HG03432 (cell line): ENCODE results near the gene EYA4.

ENCODE experiments used
- ATAC-seq: cut with Tn5 transposase; IDR thresholded peaks from one replicate; pipeline ENCODE4 v1.9.1; 2021; ENCODE audit warnings: mild to moderate bottlenecking, moderate library complexity; ENCODE audit not compliant: unreplicated experiment

EYA4 gene

DNA sequence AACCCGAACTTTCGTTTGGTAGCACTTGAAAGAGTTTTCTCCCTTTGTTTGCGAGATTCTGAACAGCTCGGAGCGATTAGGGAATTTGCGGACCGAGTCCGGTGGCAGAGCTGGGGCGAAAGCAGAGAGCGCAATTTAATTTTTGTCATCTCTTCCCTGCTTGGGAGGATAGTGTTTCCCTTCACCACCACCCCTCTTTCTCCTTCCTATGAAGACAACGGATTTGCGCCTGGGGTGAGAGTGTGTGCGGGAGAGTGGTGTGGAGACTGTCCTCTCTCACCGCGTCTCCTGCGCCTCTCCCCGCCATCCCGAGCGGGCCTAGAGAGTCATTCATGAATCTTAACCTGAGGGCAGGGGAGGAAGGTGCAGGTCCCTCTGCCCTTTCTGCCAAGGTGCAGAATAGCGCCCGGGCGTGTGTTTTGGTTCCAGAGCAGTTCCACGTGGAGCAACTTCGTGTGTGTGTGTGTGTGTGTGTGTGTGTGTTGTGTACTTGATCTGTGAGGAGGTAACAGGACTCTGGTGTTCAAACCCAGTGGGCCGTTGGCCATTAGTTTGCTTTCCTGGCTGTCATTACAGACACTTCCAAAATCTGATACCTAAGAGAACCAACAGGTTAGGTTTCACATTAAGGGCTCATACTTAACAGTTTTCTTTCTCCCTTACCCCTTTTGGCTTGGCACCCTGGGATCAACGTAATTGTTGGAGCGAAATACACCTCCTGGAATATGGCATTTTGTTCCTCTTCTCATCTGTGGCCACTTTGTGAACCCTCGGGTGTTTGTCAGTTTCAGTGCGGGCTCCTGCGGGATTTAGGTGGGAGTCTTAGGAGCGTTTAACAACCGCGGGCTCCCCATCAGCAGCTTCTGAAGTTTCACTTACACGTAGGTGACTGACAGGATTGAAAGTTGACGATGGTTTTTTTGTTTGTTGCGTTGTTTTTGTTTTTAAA, 1.8 kb downstream of the EYA4 start:
- no peak for ATAC-seq

DNA sequence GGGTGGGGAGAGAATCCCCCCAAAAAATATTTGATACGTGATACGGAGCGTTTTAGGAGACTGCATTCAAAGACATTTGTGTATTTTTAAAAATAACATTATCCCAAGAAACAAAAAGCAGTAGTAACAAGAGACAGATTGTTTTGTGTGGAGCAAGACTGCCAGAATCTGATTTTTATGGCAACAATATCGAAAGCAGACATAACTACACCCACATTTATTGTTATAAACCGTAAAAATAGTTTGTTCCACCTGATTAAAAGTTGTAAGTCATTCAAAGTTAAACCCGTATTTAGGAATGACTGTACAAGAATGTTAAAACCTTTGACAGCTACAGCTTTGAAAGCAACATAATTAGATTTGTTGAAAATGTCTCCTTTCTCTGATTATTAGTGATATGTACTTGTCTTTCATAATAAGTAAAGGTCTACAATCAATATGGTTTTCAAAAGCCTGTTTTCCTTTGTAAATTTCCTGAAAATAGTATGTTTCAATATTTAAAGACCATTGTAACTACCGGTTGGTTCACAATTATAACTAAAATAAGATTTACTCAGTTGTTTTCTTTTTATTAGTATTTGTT, 2.7 kb downstream of the EYA4 start:
- no peak for ATAC-seq

DNA sequence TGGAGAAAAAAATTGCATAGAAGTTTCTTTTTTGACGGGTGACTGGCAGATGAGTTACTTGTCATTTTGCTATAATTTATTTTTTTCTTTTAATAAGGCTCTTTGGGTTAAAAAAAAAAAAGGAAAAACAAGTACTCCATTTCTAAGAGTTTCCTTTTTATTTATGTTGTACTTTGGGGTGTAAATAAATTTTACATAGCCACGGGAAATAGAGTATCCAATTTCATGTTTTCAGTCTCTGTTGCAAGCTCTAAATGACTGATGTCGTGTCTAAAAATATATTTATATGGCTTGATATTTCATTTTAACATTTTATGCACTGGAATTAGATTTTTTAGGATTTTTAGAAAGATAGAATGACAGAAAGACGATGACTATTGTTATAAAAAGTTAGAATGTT, 3.4 kb downstream of the EYA4 start:
- no peak for ATAC-seq

DNA sequence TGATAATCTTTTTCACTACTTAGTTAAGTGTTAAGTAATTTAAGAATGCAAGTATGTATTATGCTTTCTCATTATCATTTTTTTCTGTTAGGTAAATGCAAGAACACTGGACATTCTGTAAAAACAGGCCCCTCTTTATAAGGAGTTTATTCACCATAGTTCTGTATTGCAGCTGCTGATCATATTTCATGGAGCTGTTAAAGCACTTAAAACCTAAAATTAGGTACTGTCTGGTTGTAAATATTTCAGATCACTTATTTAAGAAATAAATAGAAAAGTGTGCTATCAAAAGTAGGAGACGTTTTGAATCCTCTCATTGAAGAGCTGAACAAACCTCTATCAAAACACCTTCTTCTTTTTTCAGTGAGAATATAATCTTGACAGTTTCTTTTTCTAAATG, 3.9 kb downstream of the EYA4 start:
- ATAC-seq = no peak

DNA sequence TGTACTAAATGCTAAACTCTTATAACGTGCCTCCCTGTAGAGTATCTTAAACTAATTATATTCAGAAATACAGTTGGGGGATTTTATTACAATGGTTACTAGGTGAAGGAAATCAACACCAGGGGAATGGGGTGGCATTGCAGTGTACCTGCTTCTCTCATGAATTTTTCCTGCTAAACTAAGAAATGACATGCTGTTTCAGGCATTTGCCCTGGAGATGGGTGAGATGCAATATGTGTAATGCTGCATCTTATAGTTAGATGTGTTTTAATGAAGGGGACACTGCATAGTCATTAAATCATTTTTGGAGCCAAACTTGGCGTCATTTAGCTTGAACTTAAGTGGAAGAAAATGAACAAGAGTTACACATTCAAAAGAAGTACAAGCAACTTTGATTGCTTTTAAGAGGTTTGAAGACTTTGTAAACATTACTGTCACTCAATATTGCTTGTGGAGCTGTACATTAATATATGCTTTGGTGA, 4.3 kb downstream of the EYA4 start:
- no peak for ATAC-seq

DNA sequence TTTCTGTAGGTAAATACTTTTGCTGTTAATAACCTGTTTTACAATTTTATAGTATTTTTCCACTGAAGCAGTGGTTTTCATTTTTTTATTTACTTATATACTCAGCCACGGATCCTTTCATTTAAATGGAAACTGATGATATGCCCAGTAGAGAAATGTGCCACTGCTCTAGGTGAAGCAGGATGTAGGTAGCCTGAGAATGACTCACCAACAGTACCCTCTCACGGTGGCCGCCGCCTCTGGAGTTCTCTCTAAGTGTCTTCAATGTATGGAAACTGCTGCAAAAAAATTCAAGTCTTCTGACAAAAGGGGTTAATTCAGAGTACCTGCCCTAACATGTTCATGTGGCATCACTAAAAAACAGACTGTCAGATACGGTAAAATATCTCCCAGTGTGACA, 6.4 kb downstream of the EYA4 start:
- no peak for ATAC-seq

DNA sequence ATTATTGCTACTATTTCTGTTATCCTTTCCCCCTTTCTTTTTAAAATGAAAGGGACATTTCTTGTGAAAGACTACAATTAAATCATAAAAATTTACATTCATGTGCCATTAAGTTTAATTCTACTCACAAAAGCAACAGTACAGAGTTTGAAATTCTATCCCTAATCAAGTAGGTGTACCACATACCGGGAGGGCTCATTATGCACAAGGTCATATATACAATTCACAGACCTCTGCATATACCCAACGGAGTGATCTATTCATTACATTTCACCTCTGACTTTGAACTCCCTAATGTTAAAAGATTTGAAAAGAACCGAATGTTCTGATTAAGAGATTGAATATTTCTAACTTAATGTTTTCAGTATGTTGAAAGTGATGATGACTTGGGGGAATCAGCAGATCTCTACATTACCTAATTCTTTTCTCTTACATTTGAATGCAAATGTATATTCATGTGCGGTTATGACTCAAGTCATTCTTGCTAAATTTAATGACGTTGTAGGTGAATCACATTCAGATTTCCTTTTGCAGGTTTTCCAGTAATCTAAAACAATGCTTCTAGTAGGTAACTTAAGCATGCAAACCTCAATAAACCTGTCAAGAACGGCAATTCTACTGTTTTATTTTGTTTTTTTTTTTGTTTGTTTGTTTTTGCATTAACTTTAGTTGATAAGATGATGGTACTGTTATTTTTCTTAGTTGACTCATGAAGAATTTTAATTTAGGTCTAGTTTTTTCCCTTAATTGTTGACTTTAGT, 7.3 kb downstream of the EYA4 start:
- ATAC-seq = no peak

DNA sequence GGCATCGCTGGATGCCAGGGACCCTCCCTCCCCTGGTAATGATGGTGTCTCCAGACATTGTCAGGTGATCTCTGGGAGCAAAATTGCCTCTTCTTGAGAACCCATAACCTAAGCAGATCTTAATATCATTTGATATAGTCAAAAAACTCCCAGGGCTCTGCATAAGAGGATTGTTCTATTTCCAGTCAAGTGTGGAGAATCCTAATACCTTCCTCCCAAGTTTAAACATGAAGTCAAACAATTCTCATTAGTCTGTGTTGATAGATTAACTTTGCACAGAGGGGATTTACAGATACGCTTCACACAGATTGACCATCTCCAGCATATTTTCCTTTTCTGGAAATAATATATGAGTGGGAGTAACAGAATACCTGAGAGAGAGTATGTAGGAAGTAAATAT, 10.5 kb downstream of the EYA4 start:
- ATAC-seq = no peak

DNA sequence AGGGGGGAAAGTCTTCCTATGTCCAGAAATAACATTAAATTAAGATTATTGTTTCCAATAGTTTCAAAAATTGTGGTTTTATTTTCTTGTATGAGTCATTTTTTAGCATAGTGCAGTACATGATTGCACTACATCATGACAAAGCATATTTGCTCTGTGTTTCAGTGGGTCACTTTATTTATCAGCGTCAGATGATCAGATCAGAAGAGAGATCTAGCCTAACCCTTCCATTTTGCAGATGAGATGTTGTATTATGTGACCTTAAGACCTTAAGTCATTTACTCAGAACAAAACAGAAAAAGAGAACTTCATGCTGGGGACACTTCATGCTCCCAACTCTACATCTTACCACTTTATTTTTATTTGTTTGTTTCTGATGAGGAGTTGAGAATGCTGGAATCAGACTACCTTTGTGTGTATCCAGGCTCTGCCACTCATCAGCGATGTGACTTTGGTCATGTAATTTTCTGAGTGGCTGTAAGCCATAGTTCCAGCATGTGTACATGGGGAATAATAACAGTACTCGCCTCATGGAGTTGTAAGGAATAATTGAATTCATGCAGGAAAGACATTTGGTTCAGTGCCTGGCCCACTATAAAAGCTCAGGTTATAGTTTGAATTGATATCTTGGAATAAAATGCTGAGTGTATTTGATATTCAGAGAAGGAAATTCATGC, 13.5 kb downstream of the EYA4 start:
- no peak for ATAC-seq

DNA sequence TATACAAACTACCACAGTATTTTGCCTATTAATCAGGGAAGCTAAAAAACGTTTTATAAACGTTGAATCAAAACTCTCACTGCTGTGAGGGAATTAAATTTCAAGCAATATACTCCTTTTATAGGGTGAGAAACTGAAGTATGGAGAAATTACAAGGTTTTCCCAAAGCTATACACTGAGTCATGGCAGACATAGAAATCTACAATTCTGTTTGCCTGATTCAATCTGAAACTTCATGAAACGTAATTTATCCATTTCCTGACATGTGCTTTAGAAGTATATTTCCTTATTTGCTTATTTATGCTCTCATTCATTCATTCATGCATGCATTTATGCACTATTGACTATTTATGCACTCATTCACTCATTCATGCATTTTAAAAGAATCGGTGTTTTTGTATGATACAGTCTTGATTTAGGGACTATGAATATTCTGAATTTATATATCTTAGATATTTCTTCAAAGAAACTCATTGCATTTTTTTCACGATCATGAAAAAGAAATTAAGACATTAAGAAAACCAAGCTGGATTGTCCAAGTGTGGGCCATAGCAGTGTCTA, 16.5 kb downstream of the EYA4 start:
- ATAC-seq = no peak

DNA sequence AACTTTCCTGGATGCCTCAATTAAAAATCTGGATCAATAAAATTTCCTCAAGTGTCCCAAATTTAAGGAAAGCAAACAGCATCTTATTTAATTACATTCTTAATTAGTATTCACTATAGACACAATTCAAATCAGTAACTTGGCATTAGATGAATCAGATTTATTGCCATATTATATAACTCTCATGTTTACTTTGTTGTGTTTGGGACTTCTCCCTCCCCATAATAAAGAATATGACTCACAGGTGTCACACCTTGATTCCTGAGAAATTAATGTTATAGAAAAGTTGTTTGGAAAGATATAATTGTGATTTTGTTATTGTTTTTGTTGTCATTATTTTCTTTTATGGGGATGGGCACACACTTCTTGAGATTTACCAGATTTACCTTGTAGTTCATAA, 18.4 kb downstream of the EYA4 start:
- ATAC-seq = no peak

DNA sequence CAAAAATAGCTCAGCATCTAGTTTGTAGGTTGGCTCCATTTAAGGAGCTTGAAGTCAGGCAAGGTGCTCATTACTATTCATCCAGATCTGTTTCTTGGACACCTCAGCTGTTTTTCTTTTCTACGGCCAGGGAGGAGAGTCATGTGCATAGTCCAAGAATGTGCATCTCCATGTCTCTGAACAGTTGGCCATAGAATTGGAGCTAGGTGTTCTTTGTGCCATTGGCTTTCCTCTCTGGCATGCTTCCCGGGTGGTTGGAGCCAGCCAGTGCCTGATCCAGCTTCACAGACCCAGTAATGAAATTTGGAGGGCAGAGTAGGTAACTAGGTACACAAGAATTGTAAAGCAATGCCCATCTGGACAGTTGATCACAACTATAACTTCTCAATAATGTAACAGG, 21.6 kb downstream of the EYA4 start:
- ATAC-seq = no peak

DNA sequence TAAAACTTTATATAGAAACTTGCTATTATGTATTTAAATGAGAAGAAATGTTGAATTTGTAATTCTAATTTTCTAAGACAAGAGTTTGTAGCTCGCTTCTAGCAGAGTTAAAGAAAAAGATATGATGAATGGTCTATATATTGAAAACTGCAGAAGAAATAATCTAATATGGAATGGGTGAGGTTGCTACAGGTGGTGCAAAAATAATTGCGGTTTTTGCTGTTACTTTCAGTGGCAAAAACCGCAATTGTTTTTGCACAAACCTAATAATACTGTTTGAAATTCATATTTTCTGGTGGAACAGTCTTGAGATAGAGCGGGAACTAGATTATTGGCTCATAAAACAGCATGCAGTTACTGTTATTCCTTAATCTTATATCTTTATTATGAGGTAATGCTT, 23.9 kb downstream of the EYA4 start:
- no peak for ATAC-seq

DNA sequence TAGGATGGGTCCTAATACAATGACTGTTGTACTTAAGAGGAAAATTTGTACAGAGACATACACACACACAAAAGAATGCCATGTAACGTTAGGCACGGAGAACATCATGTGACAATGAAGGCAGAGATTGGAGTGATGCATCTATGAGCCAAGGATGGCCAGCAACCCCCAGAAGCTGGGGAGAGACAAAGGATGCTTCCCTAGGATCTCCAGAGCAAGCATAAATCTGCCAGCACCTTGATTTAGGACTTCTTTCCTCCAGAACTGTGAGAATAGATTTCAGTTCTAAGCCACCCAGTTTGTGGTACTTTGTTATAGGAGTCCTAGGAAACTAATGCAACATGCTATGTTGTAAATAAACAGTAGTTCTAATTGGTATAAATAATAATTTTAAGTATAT, 25.0 kb downstream of the EYA4 start:
- ATAC-seq = no peak

DNA sequence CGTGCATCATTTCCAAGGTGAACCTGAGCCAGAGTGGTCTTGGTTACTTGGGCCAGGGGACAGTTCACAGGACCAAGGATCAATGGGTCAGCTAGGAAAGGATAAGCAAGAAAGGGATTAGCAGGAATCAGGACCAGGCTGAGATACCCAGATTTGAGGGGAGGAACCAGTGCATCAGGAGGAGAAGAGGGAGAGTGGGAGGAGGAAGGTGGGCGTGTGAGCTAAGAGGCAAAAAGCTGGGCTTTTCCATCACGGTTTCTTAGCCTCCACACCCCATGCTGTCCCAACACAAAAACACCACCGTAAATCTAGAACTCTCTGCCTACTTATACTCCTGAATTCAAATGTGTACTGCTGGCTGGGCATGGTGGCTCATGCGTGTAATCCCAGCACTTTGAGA, 27.5 kb downstream of the EYA4 start:
- ATAC-seq = no peak

DNA sequence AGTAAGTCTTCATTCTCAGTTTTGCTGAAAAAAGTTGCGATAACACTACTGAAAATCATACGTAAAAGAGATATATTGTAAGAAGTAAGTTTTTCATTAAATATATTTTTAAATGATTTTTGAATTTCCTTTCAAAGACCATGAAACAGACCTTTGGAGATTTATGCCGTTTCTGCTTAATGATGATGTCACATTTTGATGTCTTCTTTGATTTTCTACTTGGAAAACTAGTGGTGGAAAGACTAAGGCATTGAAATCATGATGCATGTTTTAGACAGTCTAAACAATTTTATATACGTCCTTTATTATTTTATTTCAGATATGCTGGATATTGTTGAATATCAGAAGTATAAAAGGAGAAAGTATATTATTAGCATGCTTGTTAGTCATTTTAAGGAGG, 33.7 kb downstream of the EYA4 start:
- no peak for ATAC-seq

DNA sequence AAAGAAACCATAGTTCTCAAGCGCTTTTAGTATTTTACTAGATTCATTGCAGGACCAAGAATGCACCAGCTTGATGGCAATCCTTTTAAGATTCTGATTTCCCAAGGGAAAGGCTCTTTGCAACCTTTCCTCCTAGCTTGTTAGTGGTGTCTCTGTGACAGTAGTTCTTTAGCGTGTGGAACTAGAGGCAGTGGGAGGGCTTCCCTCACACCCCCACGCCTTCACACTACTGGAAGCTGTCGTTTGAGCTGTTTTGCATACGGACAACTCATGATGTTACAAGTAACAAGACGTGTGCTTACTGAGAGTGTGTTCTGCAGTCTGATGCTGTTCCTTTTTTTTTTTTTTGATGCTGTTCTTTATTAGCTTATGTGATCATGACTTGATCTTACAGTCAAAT, 34.1 kb downstream of the EYA4 start:
- ATAC-seq = no peak

DNA sequence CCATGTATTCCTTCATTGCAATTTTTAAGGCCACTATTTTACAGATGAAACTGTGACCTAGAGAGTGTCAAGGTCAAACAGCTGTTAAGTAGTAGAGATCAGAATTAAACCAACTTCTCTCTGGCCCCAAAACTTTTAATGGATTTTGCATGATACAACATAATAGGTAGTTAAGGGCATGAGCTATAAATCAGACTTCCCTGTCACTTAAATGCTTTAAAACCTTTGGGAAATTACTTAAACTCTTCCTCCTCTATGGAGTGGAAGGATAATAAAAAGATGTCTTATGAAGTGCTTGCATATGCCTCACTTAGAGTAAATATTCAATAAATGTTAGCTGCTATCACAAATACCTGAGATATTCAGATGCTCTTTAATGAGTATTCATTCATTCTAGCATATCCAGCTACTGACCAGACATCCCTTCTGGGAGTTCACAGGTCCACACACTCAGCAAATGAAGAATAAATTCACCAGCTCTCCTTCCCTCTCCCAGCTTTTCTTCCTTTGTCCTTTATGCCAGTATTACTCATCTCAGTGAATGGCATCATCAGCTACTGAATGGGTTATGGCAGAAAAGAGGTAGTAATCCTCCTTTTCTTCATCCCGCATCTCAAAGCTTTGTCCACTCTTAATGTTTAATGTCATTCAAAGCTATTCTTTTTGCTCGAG, 36.2 kb downstream of the EYA4 start:
- ATAC-seq = no peak

DNA sequence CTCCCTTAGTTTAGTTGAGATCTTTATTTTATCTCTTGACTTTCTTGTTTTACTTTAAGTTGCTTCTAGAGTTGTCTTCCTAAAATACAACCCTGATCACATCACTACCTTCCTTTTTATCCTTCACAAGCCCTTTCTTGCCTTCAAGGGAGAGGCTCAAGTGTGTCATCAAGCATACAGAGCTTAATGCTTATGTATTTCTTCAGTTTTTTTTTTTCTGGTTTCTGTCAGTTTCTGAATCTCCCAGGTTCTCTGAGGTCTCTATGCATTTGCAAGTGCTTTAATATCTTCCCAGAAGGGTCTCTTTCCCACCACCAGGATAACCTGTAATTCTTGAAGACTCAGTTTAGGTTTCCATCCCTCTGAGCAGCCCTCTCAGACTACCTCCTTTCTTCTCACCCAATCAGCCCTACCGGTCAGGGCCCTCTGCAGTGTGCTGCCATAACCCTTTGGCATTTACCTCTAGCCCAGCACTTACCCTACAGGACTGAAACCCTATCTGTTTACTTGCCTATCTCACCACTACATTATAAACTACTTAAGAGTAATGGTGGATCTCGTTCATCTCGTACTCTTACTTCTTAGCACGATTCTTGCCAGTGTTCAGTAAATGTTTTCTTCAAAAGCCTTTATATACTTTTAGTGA, 36.9 kb downstream of the EYA4 start:
- ATAC-seq = no peak

DNA sequence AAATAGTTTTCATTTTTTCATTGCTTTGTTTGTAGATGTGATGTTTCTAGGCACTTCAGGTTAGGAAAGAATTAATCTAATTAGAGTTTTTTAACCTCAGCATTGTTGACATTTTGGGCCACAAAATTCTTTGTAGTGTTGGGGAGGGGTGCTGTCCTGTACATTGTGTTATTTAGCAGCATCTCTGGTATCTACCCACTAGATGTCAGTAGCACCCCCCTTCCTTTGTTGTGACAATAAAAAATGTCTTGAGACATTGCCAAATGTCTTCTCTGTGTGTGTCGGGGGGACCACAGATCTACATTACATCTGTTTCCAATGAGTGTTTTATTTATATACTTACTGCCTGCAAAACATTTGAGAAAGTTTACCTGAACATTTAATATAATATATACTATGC, 45.6 kb downstream of the EYA4 start:
- no peak for ATAC-seq
